GM18508 (cell line): ENCODE results near the gene GFPT1.

Experiments
- ATAC-seq: cut with Tn5 transposase; IDR thresholded peaks from one replicate; pipeline ENCODE4 v1.9.1; 2021; ENCODE audit warnings: moderate number of reproducible peaks; ENCODE audit not compliant: insufficient read depth, unreplicated experiment

The GFPT1 gene

GRCh38 chr2:69335311-69335710 is 51.7 kb downstream of the GFPT1 start:
- ATAC-seq = no peak

GRCh38 chr2:69333352-69333751 is 53.7 kb downstream of the GFPT1 start:
- ATAC-seq = no peak

GRCh38 chr2:69330781-69331180 is 56.2 kb downstream of the GFPT1 start:
- no peak for ATAC-seq

- no peak for ATAC-seq
Observed at GRCh38 chr2:69322631-69323030, 64.4 kb downstream of the GFPT1 start.

GRCh38 chr2:69316550-69316949 is 70.5 kb downstream of the GFPT1 start:
- no peak for ATAC-seq

GRCh38 chr2:69315160-69315761 is 71.8 kb downstream of the GFPT1 start:
- no peak for ATAC-seq

GRCh38 chr2:69311024-69311416 is 76.0 kb downstream of the GFPT1 start:
- ATAC-seq = no peak

GRCh38 chr2:69310111-69311023 is 76.7 kb downstream of the GFPT1 start:
- no peak for ATAC-seq

GRCh38 chr2:69309351-69310110 is 77.5 kb downstream of the GFPT1 start:
- no peak for ATAC-seq

GRCh38 chr2:69308338-69308737 is 78.7 kb downstream of the GFPT1 start:
- no peak for ATAC-seq

- no peak for ATAC-seq
Observed at GRCh38 chr2:69307579-69308064, 79.4 kb downstream of the GFPT1 start.

- ATAC-seq = no peak
Observed at GRCh38 chr2:69306822-69307578, 80.0 kb downstream of the GFPT1 start.

- ATAC-seq = no peak
Observed at GRCh38 chr2:69306393-69306821, 80.6 kb downstream of the GFPT1 start.

GRCh38 chr2:69305712-69306392 is 81.2 kb downstream of the GFPT1 start:
- no peak for ATAC-seq

- ATAC-seq = no peak
Observed at GRCh38 chr2:69305166-69305565, 81.9 kb downstream of the GFPT1 start.

GRCh38 chr2:69304656-69305055 is 82.4 kb downstream of the GFPT1 start:
- ATAC-seq = no peak

GRCh38 chr2:69300650-69301049 is 86.4 kb downstream of the GFPT1 start:
- no peak for ATAC-seq

GRCh38 chr2:69299772-69300516 is 87.1 kb downstream of the GFPT1 start:
- ATAC-seq = no peak

- no peak for ATAC-seq
Observed at GRCh38 chr2:69298862-69299261, 88.2 kb downstream of the GFPT1 start.
